GM21367 (cell line): ENCODE results near the gene CACNA1B.
"Not testable (repeated sequence)": the region's sequence is repeated elsewhere in the genome, so short reads cannot be mapped to it uniquely, and the experiment has no call there.

Experiments
- ATAC-seq: cut with Tn5 transposase; IDR thresholded peaks from one replicate; pipeline ENCODE4 v1.9.1; 2021; ENCODE audit not compliant: unreplicated experiment

The CACNA1B gene

DNA sequence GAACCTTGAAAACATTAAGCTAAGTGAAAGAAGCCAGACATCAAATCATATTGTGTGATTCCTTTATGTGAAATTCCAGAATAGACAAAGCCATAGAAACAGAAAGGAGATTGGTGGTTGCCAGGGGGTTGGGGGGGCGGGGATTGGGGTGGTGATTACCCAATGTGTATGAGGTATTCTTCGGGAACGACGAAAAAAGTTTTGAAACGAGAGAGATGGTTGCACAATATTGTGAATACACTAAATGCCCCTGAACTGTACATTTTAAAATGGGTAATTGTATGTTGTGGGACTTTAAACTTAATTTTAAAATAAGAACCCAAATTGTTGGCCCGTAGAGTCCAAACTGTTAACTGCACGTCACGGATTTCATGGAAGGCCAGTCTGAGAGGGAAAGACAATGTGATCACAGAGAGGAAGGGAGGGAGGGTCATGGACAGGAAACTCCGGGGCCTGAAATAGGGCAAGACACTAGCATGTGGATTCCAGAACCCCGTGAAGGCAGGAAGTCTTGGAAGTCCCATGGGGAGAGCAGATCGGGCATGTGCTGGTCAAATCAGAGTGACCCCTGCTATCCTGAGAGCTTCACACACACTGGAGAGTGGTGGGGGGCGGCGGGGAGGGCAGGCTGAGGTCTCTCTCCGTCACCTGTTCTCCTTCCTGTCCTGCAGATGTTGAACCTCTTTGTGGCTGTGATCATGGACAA is 218.4 kb downstream of the CACNA1B start:
- no peak for ATAC-seq

GRCh38 chr9:138096519-138096845 is 218.9 kb downstream of the CACNA1B start:
- ATAC-seq, result no peak

DNA sequence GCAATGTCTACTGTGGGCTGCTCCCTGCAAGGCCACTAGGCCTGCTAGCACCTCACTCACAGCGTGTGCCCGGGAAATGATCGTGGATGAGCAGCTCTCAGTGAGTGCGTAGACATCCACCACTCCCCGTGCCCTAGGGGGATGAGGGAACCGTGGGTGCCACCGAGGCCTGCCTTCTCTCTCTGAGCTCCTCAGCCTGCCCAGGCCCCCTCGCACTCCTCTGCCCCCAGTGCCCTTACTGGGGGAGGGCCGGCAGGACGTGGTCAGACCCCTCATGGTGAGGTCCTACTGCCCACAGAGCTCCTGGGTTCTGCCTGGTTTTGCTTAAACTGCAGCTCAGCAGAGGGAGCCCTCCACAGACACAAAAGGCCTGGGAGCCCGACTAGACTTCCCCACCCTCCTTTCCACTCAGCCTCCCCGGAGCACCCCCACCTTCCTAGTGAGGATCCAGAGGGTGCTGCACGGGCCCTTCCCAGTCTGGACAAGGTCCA is 220.0 kb downstream of the CACNA1B start:
- ATAC-seq, result no peak

- no peak for ATAC-seq
Measured at GRCh38 chr9:138098116-138098907, 220.7 kb downstream of the CACNA1B start.

- ATAC-seq, result no peak
Measured at GRCh38 chr9:138098908-138099791, 221.6 kb downstream of the CACNA1B start.

GRCh38 chr9:138099803-138100598 is 222.4 kb downstream of the CACNA1B start:
- ATAC-seq, result no peak

DNA sequence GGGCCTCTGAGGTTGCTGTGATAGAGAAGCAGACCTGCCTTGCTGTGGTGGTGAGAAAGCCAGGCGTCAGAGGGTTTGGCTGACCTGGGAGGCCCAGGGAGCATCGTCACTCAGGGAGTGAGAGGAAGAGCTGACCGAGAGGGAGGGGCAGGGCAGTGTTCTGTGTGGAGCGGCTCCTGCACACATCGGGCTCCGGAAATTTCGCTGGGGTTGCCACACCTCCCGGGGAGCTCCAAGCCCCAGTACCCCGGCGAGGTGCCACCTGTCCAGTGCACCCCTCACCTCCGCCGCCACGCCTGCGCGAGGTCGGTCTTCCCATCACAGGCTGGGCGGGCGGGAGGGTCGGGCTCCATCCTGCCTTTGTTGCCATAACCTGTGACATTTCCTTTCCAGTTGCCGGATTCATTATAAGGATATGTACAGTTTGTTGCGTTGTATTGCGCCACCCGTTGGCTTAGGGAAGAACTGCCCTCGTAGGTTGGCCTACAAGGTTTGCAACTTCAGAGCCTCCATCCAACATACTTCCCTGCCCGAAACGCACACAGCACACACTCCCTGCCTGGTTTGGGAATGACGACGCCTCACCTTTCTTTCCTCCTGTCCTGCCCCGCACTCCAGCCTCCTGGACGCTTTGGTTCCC is 223.2 kb downstream of the CACNA1B start:
- ATAC-seq, result no peak

DNA sequence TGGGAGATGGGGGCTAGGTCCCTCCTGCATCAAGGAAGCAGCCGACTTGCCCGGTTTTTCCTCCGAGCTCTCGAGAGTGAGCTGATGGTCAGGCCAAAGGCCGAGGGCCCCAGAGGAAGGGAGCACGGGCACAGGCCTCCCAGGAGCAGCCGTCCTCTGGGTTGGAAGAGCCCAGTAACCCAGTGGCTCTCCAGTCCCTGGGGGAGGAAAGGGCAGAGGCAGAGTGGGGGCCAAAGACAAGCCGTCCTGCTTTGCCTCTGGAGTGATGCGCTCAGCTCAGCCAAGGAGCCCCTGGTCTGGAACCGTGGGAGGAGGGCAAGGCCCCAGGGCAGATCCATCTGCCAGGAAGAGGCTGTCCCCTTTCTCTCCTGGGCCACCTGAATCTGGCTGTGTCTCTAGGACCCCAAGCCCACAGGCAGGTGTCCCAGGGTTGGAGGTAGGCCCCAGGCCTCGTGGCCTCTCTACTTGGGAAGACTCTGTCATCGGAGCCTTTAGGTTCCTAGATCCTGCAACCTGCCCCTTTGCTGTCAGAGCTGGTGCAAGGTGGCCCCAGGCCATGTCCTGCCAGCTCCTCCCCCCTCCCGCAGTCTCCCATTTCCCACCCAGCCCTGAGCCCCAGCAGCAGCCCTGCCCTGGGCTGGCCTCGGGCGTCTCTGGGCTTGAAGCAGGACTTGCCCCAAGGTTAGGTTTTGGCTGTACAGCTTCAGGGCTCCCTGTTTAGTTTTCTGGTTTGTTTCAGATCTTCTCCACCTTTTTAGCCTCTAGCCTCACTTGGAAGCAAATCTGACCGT is 224.1 kb downstream of the CACNA1B start:
- ATAC-seq, result no peak

- ATAC-seq, result no peak
Measured at GRCh38 chr9:138102246-138103051, 224.9 kb downstream of the CACNA1B start.

DNA sequence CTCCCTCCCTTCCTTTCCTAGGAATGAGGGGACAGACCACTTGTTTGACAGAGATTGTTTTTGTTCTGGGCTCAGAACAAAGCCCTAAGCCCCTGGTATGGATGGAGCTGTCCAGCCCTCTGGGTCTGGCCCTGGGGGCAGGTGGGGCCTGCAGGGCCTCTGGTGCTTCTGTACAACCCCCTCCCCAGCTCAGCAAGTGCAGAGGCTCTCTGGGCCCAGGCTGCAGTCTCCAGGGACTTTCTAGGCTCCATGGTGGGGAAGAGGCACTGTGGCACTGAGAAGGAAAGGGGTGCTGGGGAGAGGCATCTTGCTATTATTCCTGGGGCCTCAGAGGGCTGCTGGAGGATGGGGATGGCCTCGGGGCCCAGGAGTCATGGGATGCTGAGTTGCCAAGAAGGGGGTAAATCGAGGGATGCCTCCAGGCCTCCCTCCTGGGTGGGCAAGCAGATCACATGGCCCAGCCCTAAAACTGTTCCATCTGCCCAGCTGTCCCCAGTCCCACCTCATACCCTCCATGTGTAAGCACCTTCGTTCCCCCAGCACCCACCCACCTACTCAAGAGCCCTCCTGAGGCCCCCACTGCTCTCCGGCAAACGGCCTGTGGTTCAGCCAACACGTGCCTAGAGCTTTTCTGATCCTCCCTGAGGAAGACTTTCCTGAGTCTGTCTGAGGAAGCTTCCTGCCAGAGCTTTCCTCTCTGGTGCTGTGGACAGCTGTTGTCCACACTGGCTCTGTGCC is 225.7 kb downstream of the CACNA1B start:
- no peak for ATAC-seq

GRCh38 chr9:138103849-138104206 is 226.2 kb downstream of the CACNA1B start:
- no peak for ATAC-seq

- ATAC-seq, result no peak
Measured at GRCh38 chr9:138104251-138105122, 226.9 kb downstream of the CACNA1B start.

- no peak for ATAC-seq
Measured at GRCh38 chr9:138105123-138105415, 227.5 kb downstream of the CACNA1B start.

GRCh38 chr9:138105561-138106505 is 228.3 kb downstream of the CACNA1B start:
- no peak for ATAC-seq

- not testable (repeated sequence) for ATAC-seq
Measured at GRCh38 chr9:138107039-138107438, 229.5 kb downstream of the CACNA1B start.

DNA sequence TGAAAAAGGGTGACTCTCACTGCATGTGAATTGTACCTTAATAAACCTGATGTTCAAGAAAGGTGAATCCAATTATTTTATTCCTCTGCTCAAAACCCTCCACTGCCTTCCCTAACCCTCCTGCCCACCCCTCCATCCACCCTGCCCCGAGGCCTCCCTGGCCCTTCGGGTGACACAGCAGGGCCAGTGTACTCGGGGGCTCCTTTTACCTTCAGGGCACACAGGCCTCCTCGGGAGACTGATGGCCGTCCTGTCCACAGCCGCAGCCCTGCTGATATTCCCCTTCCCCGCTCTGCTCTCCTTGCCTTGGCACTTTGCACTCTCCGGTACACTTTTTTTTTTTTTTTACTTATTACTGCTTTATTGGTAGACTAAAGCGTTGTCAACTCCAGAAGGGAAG is 234.0 kb downstream of the CACNA1B start:
- no peak for ATAC-seq
